ENCODE results near the gene ADGRL3.

ADGRL3 gene

DNA sequence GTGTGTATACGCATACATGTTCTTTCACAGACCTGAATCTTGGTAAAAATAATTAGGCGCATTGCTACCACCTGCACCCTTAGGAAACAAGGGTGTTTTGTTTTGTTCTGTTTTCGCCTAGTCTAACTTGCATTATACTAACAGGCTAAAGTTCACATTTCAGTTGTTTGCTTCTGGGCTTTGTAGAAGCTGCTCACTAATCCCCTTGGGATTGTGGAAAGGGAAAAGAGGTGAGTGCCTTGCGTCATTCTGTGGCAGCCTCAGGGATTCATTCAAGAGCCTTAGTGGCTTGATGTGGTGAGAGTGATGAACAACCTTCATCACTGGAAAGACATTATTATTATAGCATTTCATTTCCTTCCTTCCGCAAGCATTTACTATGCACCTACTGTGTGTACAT lies 331.1 kb downstream of the ADGRL3 start:
- no peak overlapping the region for H3K4me3 ChIP-seq (ENCODE audit: low read depth, low read length)

DNA sequence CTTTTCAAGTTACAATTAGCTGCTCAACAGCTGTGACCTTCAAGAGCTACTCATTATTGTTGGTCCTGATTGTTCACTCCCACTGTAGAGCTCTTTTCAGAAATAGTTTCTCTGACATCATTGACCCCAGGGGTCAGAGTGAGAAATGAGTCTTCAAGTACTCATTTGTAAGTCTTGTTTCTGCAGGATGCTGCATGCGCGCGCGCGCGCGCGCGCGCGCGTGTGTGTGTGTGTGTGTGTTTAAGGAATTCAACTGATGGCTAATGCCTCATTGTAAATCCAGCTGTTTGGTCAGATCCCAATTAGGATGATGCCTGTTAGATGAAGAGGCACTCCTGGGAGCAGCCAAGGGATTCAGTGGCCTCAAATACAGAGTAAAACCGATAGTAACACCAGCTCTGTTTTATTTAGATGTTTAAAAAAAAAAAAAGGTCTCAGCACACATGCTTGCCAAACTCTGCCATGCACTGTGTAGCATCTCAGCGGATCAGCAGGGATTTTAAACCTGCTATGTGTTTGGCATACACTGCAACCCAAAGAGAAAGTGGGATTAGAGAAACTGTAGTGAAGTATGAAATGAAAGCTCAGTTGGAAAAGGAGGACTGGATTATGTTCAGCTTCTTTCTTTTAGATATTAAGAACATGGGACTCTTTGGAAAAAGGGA lies 332.3 kb downstream of the ADGRL3 start:
- H3K4me3 ChIP-seq (ENCODE audit: low read depth, low read length): no peak overlapping the region

DNA sequence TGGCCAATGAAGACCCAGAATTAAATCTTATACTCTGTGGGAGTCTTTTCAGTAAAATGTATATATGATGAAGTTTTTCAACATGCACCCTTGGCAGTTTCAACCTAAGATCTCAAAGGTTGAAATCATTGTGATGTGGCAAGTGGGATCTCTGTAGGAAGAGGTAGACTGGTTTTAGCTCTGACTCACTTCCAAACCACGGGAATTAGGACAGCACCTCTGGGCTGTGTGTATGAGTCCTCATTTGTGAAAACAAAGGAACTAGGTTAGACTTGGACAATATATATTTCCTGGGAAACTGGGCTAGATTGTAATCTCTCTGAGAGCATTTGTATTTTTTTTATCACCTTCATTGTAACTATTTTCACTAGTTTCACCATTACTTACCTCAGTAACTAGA lies 333.0 kb downstream of the ADGRL3 start:
- no peak overlapping the region for H3K4me3 ChIP-seq (ENCODE audit: low read depth, low read length)

DNA sequence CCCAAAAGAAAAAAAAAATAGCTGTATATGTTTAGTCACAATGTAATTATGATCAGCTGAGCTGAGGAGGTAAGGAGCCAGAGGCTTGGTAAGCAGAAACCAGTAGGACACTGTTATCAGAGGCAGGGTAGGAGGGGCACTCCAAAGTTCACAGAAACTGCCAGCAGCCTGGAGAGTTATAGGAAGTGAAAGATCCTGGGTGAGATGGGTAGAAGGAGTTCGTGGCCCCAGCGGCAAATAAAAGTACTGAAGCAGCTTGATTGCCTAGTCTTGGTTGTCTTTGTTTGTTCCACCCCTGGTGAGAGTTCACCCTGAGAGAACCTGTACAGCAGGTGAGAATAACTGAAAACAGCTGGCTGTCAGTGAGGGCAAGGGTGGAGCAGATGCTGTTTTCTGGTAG lies 340.8 kb downstream of the ADGRL3 start:
- no peak overlapping the region for H3K4me3 ChIP-seq (ENCODE audit: low read depth, low read length)

DNA sequence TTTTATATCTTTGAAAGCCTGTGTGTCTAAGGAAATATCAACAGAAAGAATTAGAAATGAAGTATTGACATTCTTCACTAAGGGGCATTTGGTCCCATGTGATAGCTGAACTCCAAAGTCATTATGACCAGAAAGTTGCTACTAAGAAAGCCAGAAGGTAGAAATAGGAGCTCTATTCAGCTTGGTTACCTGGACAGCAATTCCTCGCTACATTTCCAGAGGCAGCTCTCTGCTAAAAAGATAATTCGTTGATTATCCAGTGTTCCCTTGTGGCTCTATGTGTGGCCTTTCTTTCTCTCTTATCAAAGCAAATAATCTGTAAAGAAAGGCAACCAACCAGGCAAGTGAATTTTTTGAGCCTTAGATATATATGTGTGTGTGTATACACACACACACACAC lies 341.3 kb downstream of the ADGRL3 start:
- H3K4me3 ChIP-seq (ENCODE audit: low read depth, low read length): no peak overlapping the region

DNA sequence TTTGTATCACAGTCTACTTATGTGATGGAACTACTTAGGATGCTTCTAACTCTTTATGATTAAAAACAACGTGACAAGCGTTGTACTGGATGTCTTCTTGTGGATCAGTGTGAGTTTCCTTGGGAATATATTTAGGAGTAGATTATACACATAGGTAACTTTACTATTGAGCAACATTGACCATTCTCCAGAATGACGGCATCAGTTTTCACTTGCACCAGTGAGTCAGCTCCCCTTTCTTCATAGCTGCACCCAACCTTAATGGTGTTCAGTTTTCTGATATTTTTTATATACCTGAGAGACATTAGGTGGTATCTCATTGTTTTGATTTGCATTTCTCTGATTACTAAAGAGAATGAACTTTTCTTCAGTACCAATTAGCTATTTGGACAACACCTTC lies 343.9 kb downstream of the ADGRL3 start:
- H3K4me3 ChIP-seq (ENCODE audit: low read depth, low read length): no peak overlapping the region

DNA sequence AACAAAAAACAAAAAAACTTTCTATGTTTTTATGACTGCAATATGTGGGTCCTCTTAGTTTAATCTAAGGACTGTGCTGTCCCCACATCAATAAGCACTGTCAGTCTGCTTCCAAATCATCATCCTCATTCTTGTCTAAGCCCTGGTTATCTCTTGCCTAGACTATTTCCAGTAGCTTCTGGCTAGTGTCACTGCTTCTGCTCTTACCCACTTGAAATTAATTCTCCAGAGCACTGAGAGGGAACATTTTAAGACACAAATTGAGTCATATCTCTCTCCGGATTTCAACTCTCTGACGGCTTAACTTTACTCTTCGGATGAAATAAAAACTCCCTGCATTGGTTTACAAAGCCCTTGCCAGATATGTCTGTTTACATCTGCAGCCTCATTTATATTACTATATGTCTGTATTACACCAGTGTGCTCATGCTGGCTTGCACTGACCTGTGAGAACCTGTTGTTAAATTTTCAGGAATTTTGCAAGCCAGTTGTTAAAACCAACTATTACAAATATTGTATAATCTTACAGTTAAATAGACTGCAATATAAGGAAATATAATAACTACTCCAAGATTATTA lies 345.9 kb downstream of the ADGRL3 start:
- no peak overlapping the region for H3K4me3 ChIP-seq (ENCODE audit: low read depth, low read length)

DNA sequence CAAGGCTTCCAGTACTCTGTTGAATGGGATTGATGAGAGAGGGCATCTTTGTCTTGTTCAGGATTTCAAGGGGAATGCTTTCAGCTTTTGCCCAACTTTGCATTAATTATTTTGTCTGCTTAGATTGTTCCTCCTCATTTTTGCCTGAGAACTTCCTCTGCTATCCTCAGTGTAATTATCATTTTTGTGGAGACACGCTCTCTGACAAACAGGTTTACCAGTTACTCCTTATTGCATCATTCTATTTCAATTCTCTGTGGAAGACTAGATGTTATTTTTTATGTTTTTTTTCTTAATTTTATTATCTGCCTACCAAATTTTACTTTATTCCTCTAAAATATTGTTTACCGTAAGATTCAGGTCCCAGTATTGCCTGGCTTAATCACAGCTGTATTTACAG lies 349.2 kb downstream of the ADGRL3 start:
- no peak overlapping the region for H3K4me3 ChIP-seq (ENCODE audit: low read depth, low read length)

DNA sequence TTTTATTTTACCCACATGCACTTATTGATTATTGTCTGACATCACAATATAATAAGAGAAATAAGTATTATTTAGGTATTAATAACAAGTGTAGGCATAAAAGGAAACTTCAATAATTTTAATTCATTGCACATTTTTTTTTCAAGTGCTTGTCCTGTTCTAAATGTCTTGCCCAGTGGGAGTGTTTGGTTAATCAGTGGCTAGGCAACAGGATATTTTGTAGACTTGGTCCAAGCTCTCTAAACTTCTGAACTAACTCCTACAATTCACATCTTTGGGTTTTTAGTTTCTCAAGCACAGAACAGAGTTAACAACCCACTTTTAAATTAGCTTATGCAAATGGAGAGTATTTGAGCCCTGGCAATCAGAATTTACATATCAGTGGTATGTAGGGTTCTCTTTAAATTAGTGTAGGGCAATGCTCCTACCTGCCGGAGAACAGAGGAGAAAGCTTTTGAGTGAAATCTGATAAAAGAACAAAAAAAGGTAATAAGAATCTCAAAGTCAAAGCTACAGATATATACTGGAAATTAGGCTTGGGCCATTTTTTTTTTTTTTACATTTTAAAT lies 353.5 kb downstream of the ADGRL3 start:
- H3K4me3 ChIP-seq (ENCODE audit: low read depth, low read length): no peak overlapping the region

DNA sequence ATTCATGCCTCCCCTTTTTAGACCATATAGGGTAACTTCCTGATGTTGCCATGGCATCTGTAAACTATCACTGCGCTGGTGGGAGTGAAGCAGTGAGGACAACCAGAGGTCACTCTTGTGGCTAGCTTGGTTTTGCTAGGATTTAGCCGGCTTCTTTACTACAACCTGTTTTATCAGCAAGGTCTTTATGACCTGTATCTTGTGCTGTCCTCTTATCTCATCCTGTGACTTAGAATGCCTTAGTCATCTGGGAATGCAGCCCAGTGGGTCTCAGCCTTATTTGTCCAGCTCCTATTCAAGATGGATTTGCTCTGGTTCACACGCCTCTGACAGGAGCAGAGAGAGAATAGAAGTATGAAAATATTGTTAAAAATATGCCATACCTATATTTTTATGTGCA lies 355.7 kb downstream of the ADGRL3 start:
- no peak overlapping the region for H3K4me3 ChIP-seq (ENCODE audit: low read depth, low read length)

DNA sequence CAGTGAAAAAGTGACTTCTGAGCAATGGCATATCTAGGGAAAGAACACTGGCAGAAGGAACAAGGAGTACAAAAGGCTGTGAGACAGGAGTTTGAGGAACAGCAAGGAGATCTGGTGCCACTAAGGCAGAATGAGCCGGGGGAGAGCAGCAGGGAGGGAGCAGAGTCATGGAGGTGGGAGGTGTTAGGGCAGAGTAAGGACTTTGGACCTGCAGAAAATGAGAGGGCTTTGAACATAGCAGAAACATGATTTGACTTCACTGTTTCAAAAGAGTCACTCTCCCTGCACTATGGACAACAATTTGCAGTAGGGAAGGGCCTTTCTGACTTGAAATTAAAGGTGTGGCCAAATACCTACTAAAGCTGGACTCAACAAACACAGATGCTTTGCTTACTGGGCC lies 356.2 kb downstream of the ADGRL3 start:
- no peak overlapping the region for H3K4me3 ChIP-seq (ENCODE audit: low read depth, low read length)

DNA sequence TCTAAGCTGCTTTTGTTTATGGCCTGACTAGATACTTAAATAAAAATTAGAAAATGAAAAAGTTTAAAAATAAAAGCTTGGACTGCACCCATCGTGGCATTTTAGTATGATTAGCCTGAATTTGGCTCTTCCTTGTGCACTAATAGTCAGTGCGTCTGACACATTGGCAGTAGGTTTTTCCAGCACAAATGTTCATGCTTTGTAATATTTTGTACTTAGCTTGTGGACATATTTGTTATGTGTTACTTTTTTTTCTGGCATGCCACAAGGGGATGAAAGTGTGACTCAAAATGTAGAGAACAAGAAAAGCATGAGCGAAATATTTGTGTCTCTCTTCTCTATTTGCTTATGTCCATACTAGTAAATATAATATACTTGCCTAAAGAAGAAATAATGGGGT lies 359.3 kb downstream of the ADGRL3 start:
- H3K4me3 ChIP-seq (ENCODE audit: low read depth, low read length): no peak overlapping the region

DNA sequence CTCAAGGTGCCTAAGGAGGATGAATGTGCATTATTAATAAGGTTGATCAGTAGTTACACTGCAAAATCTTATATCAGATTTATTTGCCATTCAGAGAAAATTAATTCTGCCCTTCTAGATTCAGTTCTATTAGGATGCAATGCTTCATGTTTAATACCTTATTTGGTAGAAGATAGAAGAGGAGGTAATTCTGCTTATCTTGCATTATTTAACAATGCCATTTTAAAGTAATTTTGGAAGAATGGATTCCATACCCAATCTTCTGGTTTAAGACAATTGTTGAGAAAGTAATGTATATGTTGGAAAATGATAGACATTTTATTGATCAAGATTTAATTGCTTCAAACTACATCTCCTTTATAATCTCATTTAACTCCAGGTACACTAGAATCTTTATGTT lies 360.9 kb downstream of the ADGRL3 start:
- H3K4me3 ChIP-seq (ENCODE audit: low read depth, low read length): no peak overlapping the region

DNA sequence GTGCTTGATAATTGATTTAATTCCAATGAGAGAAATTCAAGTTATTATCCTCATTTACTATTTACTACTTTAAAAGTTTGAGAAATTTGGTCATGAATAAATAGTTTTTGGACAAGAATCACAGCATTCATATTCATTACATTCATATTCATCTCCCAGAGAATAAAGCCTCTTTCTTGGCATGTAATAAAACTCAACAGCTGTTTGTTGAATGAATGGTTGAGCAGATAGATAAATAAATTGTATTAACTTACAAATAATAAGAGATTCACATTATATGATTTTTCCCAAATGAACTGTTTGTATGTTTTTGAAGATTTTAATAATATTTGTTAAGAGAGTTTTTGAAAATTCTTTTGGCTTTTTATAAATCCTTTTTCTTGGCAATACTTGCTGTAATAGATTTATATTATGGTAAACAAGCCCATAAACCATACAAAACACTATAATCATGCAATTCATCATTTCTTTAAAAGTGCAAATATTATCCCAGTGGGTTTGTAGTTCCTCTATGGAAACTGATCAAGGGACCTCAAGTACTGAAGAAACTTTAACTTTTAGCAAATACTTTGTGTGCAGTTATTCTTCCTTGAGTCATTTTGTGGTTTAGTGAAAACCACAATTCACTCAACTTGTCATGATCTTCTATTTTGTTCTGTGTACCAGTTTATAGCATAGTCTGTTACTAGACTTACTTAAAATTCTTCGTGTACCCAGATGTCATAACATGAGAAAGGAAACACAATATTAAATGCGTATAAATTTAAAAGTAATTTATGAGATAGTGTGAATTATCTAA lies 371.8 kb downstream of the ADGRL3 start:
- no peak overlapping the region for H3K4me3 ChIP-seq (ENCODE audit: low read depth, low read length)

DNA sequence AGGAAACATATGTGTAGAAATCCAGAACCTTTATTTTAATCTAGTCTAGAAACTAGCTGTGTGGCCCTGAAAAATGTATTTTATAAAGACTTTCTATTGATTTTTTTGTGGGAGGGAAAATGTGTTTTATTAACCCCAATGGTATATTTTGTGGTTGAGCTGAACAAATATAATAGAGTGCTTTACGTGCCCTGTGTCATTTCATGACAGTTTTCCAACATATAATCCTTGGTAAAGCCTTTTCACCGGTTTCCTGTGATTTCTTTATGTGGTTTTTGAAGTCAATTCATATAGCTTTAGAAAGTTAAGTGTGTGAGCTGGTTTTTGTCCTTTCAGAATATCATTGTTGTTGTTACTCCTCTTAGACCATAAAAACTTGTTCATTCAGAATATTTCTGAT lies 375.7 kb downstream of the ADGRL3 start:
- no peak overlapping the region for H3K4me3 ChIP-seq (ENCODE audit: low read depth, low read length)

DNA sequence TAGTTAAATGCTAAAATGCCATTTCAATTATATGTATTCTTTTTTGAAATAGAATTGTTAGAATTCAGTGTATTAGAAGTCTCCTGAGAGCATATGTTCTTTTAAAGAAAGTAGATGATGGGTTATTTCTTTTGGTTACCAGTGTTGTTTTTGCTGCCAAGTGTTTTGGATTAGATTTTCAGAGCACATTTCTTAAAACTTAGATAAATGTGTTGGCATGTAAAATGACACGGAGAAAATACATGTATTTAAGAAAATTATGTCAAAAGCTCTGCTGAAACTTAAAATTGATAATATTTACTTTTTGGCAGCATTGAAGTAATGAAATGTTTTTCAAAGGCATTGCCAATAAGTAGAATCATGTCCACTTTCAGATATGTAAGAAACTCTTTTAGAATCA lies 379.7 kb downstream of the ADGRL3 start:
- H3K4me3 ChIP-seq (ENCODE audit: low read depth, low read length): no peak overlapping the region

DNA sequence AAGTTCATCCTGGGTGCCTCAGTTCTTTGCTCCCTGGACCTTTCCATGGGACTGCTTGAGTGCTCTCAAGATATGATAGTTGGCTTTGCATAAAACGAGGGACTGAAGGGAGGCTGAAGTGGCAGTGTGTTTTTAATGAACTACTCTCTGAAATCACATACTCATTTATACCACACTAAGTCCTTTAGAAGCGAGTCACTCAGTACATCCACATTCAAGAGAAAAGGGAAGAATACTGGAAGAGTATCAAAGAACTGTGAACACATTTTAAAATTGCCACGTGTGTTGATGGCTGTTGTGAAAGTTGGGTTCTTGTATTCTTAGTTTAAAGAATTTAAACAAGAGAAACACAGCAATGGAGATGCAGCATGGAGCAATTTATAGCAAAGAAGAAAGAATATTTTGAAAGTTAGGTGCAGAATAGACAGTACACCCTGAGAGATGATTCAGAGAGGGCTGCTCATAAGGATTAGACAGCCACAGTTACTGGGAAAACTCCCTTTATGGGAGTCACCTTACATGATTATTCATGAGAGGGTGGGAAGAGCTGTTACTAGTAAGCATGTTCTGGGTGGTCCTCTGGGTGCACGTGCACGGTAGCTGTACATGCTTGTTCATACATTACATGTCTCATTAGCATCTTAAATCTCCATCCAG lies 380.7 kb downstream of the ADGRL3 start:
- no peak overlapping the region for H3K4me3 ChIP-seq (ENCODE audit: low read depth, low read length)

DNA sequence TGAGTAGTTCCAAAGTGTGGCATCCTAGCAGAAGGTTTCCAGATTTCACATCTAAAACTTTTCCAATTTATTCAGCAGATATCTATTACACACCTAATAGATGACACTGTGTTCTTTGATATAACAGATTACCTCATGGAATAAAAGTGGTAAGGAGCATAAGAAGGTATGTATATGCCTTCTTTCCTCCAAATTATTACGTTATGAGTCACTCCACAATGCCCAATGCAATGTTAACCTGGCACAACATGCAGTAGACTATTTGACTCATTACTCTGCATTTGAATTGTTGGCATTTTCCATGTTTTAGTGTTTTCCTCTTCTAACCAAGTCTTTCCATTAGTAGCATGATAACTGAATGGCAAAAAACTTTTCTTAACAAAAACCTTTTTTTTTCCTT lies 383.6 kb downstream of the ADGRL3 start:
- H3K4me3 ChIP-seq (ENCODE audit: low read depth, low read length): no peak overlapping the region

DNA sequence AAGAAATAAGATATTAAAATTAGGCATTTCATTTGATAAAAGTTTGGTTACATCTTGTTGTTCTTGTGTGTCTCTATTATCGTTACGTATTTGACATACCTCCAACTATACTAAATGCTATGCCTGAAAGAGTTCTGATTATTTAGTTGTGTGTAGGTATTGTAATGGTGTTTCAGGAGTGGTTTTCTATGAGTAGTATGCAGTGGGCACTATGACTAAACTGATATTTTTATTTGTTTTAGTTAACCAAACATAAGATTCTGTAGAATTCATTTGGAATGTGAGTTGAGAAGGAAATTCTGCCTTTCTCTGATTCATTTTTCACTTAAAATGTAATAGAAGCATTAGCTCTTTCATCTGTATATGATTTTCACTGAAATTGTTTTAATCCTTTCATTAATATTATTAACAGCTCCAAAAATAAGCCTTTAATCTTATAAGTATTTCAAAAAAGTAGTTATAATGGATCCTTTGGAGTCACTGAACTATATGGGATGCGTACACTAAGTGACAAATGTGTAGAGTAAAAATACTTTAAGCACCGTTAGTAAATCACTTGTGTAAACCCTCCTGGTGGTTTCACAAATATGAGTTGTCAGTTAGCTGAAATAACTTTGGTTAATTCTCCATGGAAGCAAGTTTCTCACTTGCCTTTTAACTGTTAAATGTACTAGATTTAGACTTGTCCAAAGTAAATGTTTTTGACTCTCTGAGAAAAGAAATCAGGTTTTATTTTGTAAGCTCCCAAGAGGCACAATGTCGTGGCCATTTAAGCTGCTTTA lies 388.7 kb downstream of the ADGRL3 start:
- no peak overlapping the region for H3K4me3 ChIP-seq (ENCODE audit: low read depth, low read length)

DNA sequence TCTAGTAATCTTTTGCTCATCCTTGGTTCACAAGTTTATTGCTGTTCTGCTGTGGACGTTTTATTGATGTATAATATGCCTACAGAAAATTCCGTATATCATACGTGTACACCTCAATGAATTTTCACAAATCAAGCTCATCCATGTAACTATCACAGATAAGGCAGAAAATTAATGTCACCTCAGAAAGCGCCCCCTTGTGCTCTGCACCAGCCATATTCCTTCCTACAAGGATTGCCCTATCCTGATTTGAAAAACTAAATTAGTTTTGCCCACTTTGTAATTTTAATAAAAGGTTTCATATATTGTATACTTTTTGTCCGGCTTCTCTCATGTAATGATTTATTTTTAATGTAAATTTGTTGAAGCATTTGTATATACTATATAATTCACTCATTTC lies 390.8 kb downstream of the ADGRL3 start:
- H3K4me3 ChIP-seq (ENCODE audit: low read depth, low read length): no peak overlapping the region

All from iPS-11a (cell line).